HCT116 (cell line): ENCODE data around the gene MBLAC1. TPM values are rescaled to one million over a fixed set of nuclear protein-coding genes. Genes with fewer than 3 reads are reported as not detected.
A peak's percentile ranks its signal among the peaks of the same experiment; 100 is the strongest.

ENCODE experiments used
- ATAC-seq: fragments of 200-7000 bp; cut with Tn5 transposase; 2 replicates; pipeline ENCODE4 v1.9.1; 2020; ENCODE audit warnings: mild to moderate bottlenecking, moderate library complexity
- BruUV-seq: library from RNA; stranded (reverse); fragments of 400-500 nt; replicated peaks from 2 replicates; lab custom pipeline; 2021; lab: Mats Ljungman, UMichigan
- CTCF ChIA-PET: fragments of 300-600 bp; sonication (Branson Sonifier 250); formaldehyde crosslinking; loops from one replicate; lab custom pipeline; 2021; ENCODE audit warnings: antibody characterized with exemption; lab: Charles Lee
- POLR2A ChIA-PET: fragments of 300-600, 350-600 bp; sonication (Branson Sonifier 250); formaldehyde crosslinking; loops from one replicate; lab custom pipeline; 2021; ENCODE audit warnings: antibody characterized with exemption; lab: Charles Lee
- RAD21 ChIA-PET, 2 experiments: fragments of 300-600 bp; sonication (Branson Sonifier 250); formaldehyde crosslinking; loops; one replicate each; lab custom pipeline; 2023; ENCODE audit warnings: low total read pairs in 2 of 2; ENCODE audit not compliant: uncharacterized antibody in 2 of 2, unreplicated experiment in 2 of 2, low non-redundant PET in 1 of 2; lab: Charles Lee
- DNase-seq: peaks from one replicate; pipeline ENCODE4 v3.0.0-alpha.2; 2010; ENCODE audit warnings: low read depth, low spot score
- H2AFZ ChIP-seq: fragments of 200-600 bp; shearing (Covaris generic), sonication (generic); 2 replicates; pipeline ENCODE4 v1.6.1; 2017; ENCODE audit warnings: low read depth, mixed run types, mixed read lengths, antibody characterized with exemption, low read length; ENCODE audit not compliant: poor library complexity, severe bottlenecking
- H3K27ac ChIP-seq: 2 replicates; pipeline ENCODE4 v1.5.1; 2012; ENCODE audit warnings: low read depth, low read length
- H3K27me3 ChIP-seq: fragments of 200-600 bp; sonication (generic); 2 replicates; pipeline ENCODE4 v1.6.1; 2016; ENCODE audit warnings: mixed run types, low read length, mixed read lengths; ENCODE audit not compliant: insufficient read depth
- H3K36me3 ChIP-seq, 2 experiments: fragments of 200-500 bp in 1 of 2; fragments of 200-600 bp in 1 of 2; sonication (Bioruptor generic) in 1 of 2; sonication (generic) in 1 of 2; 2 replicates each; pipeline versions ENCODE4 v1.5.1 to v1.6.1; 2014 to 2016; ENCODE audit warnings: low read length in 2 of 2, inconsistent platforms in 1 of 2, mixed read lengths in 1 of 2, mixed run types in 1 of 2; ENCODE audit not compliant: insufficient read depth in 2 of 2, control insufficient read depth in 1 of 2
- H3K4me1 ChIP-seq, 2 experiments: fragments of 200-600 bp in 1 of 2; sonication (generic) in 1 of 2; 2 replicates each; pipeline versions ENCODE4 v1.5.1 to v1.6.1; 2012 to 2017; ENCODE audit warnings: low read length in 2 of 2, inconsistent platforms in 1 of 2, mild to moderate bottlenecking in 1 of 2, mixed read lengths in 1 of 2, mixed run types in 1 of 2, moderate library complexity in 1 of 2; ENCODE audit not compliant: insufficient read depth in 2 of 2, control insufficient read depth in 1 of 2
- H3K4me2 ChIP-seq: fragments of 200-600 bp; sonication (generic); 2 replicates; pipeline ENCODE4 v1.6.1; 2017; ENCODE audit warnings: mixed run types, low read length, mixed read lengths
- H3K4me3 ChIP-seq, 2 experiments: fragments of 200-600 bp in 1 of 2; sonication (generic) in 1 of 2; replicated peaks in 1 of 2; 2 replicates each; pipeline ENCODE4 v1.5.1; 2011 to 2016; ENCODE audit warnings: low read length in 2 of 2, control low read depth in 1 of 2, low read depth in 1 of 2, mild to moderate bottlenecking in 1 of 2, mixed read lengths in 1 of 2, mixed run types in 1 of 2
- H3K79me2 ChIP-seq: fragments of 200-600 bp; sonication (generic); 2 replicates; pipeline ENCODE4 v1.6.1; 2017; ENCODE audit warnings: mild to moderate bottlenecking, mixed run types, low read length, moderate library complexity, mixed read lengths; ENCODE audit not compliant: insufficient read depth
- H3K9ac ChIP-seq: fragments of 200-600 bp; sonication (generic); 2 replicates; pipeline ENCODE4 v1.6.1; 2016; ENCODE audit warnings: low read length, mixed read lengths
- H3K9me2 ChIP-seq: fragments of 200-600 bp; sonication (generic), shearing (Covaris generic); 2 replicates; pipeline ENCODE4 v1.6.1; 2017; ENCODE audit warnings: mixed run types, mild to moderate bottlenecking, moderate library complexity; ENCODE audit not compliant: insufficient read depth
- H3K9me3 ChIP-seq, 2 experiments: fragments of 200-500 bp in 1 of 2; fragments of 200-600 bp in 1 of 2; sonication (Bioruptor generic) in 1 of 2; sonication (generic) in 1 of 2; 2 replicates each; pipeline ENCODE4 v1.6.1; 2014 to 2017; ENCODE audit warnings: low read length in 2 of 2, mixed read lengths in 2 of 2, inconsistent platforms in 1 of 2, low read depth in 1 of 2, mild to moderate bottlenecking in 1 of 2, mixed run types in 1 of 2, moderate library complexity in 1 of 2; ENCODE audit not compliant: control insufficient read depth in 1 of 2, insufficient read depth in 1 of 2
- H4K20me1 ChIP-seq: fragments of 200-600 bp; sonication (generic), shearing (Covaris generic); 2 replicates; pipeline ENCODE4 v1.6.1; 2017; ENCODE audit warnings: mixed run types, mild to moderate bottlenecking, moderate library complexity; ENCODE audit not compliant: insufficient read depth
- CBX3 ChIP-seq: IDR thresholded peaks from 2 replicates; pipeline ENCODE4 v1.6.1; 2012; ENCODE audit warnings: low read depth
- EZH2phosphoT487 ChIP-seq: fragments of 200-600 bp; IDR thresholded peaks from 2 replicates; pipeline ENCODE4 v1.6.1; 2018; ENCODE audit warnings: antibody characterized with exemption, borderline replicate concordance
- JUND ChIP-seq: IDR thresholded peaks from 2 replicates; pipeline ENCODE4 v1.6.1; 2012
- POLR2A ChIP-seq: IDR thresholded peaks from 2 replicates; pipeline ENCODE4 v1.7.0; 2011; ENCODE audit warnings: borderline replicate concordance; ENCODE audit not compliant: insufficient read depth, insufficient read length; ENCODE audit errors: extremely low read depth
- POLR2AphosphoS5 ChIP-seq: IDR thresholded peaks from 2 replicates; pipeline ENCODE4 v1.6.1; 2011; ENCODE audit warnings: mild to moderate bottlenecking, low read depth, low read length, moderate library complexity
- SP1 ChIP-seq: IDR thresholded peaks from 2 replicates; pipeline ENCODE4 v1.6.1; 2012; ENCODE audit warnings: low read depth
- SRF ChIP-seq: IDR thresholded peaks from 2 replicates; pipeline ENCODE4 v1.6.1; 2012; ENCODE audit warnings: low read depth
- TCF7L2 ChIP-seq: IDR thresholded peaks from 2 replicates; pipeline ENCODE4 v1.7.0; 2011; ENCODE audit warnings: borderline replicate concordance, inconsistent platforms; ENCODE audit not compliant: insufficient read depth, insufficient read length; ENCODE audit errors: extremely low read depth
- ZFX ChIP-seq: fragments of 450-650 bp; IDR thresholded peaks from 2 replicates; pipeline ENCODE4 v1.6.1; 2017
- ZNF274 ChIP-seq: fragments of 200-500 bp; sonication (Bioruptor generic); IDR thresholded peaks from 2 replicates; pipeline ENCODE4 v1.6.1; 2014; ENCODE audit warnings: mild to moderate bottlenecking, low read depth, low read length, inconsistent platforms
- intact Hi-C: fragments of 100-400 bp; cut with micrococcal nuclease; formaldehyde crosslinking; loops from 2 replicates; pipeline ENCODE4 v1.10.0; 2022
- total RNA-seq: library from RNA; stranded (reverse); gene quantifications from one replicate; pipeline ENCODE4 v1.2.1, GENCODE V29; 2021; ENCODE audit not compliant: unreplicated experiment
- TF ChIP-seq, protein P1 (sequence below), 3 experiments: fragments of 200-600 bp in 1 of 3; sonication (generic) in 1 of 3; IDR thresholded peaks in 2 of 3; conservative IDR thresholded peaks in 1 of 3; 2 replicates each; pipeline ENCODE4 v1.5.1; 2012 to 2017; ENCODE audit warnings: low read depth in 2 of 3, low read length in 2 of 3, antibody characterized with exemption in 1 of 3, borderline replicate concordance in 1 of 3, control low read depth in 1 of 3, mild to moderate bottlenecking in 1 of 3, mixed read lengths in 1 of 3, mixed run types in 1 of 3, moderate library complexity in 1 of 3; ENCODE audit not compliant: insufficient read depth in 1 of 3

The MBLAC1 gene
- total RNA-seq, 1 experiment from 2014 or later = 2.0 TPM

DNA sequence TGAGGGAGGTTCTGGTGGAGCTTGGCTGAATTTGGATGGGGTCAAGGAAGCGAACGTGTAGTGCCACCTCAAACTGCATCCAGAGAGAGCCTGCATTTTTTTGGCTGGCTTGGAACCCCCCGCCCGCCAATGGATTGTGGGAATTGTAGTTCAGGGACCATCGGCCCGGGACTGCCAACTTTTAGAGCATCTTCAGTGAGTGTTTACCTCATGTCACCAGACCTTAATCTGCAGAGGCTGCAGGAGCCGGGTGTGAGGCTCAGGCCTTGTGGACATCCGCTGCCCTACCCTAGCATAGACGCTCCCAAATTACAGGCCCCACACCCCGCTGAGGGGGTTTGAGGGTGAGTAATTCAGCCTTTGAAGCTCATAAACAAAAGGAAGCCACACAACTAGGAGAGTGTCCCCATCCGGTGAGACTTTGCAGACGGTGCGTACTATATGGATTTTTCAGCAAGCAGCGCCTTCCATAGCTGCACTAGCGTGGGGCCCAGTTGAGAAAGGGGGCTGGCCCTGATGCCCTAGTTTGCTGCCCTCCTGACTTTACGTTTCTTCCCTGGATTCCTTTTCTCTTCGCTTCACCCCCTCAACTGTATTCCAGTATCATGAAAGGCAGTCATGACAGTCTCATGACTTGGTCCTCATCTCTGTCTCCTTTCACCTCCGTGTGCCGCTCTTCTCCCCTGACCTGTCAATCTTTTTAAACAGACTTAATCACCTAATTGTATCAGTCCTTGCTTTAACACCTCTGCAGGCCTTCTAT lies 6.6 kb upstream of the MBLAC1 start:
- Histone ChIP-seq H3K36me3 (no peaks in the 10 kb centered on the region), H3K4me3 (peak overlapping the region; percentile 90 to 99), H3K9ac (peak overlapping the region; percentile 87), H3K9me2 (no peaks in the 10 kb centered on the region), H2AFZ (peak overlapping the region; percentile 59), H3K9me3 (no peaks in the 10 kb centered on the region), H3K79me2 (peaks cover 11% of the 10 kb centered on the region), H3K27ac (peak overlapping the region; percentile 50), H3K27me3 (no peaks in the 10 kb centered on the region), H4K20me1 (no peaks in the 10 kb centered on the region), H3K4me1 (peaks cover 13 to 27% of the 10 kb centered on the region in 2 experiments), H3K4me2 (peak overlapping the region; percentile 91)
- ChIA-PET RAD21 (no interaction called here), POLR2A (no interaction called here), CTCF (interaction anchor here (0.7 kb wide), 1 partner anchor 11 kb away, joined by 4 read pairs; no protein-coding TSS in a partner anchor)
- peak; percentile 33 for TF ChIP-seq TCF7L2
- no peak for TF ChIP-seq JUND
- no peak for TF ChIP-seq SP1
- no peak for TF ChIP-seq CBX3
- TF ChIP-seq ZNF274 = no peak
- TF ChIP-seq POLR2AphosphoS5 = peak; percentile 7; the same call in 1 of the 2 replicates
- TF ChIP-seq ZFX = peak; percentile 38; the same call in 1 of the 2 replicates
- no peak for TF ChIP-seq SRF
- TF ChIP-seq EZH2phosphoT487 = no peak
- TF ChIP-seq, protein P1, sequence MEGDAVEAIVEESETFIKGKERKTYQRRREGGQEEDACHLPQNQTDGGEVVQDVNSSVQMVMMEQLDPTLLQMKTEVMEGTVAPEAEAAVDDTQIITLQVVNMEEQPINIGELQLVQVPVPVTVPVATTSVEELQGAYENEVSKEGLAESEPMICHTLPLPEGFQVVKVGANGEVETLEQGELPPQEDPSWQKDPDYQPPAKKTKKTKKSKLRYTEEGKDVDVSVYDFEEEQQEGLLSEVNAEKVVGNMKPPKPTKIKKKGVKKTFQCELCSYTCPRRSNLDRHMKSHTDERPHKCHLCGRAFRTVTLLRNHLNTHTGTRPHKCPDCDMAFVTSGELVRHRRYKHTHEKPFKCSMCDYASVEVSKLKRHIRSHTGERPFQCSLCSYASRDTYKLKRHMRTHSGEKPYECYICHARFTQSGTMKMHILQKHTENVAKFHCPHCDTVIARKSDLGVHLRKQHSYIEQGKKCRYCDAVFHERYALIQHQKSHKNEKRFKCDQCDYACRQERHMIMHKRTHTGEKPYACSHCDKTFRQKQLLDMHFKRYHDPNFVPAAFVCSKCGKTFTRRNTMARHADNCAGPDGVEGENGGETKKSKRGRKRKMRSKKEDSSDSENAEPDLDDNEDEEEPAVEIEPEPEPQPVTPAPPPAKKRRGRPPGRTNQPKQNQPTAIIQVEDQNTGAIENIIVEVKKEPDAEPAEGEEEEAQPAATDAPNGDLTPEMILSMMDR (IDR thresholded peaks at IDR 0.05 in 2 of 3, conservative IDR thresholded peaks at IDR 0.05 in 1 of 3; ENCODE audit: borderline replicate concordance in 1 of 3, insufficient read depth in 1 of 3, low read depth in 2 of 3, low read length in 2 of 3) = no peak
- no peak for TF ChIP-seq POLR2A
- intact Hi-C loops = no loop called here
- ATAC-seq (peak; percentile 66), DNase-seq (no peak)
- BruUV-seq = no TSS peak
